Bronchial epithelial cell (primary cell): ENCODE results near the gene VWF. TPM values are rescaled to one million over a fixed set of nuclear protein-coding genes. Genes with fewer than 3 reads are reported as not detected.
"Not testable (repeated sequence)": the region's sequence is repeated elsewhere in the genome, so short reads cannot be mapped to it uniquely, and the experiment has no call there.

Experiments used
- DNase-seq: peaks from one replicate; pipeline ENCODE4 v3.0.0-alpha.2; 2010; ENCODE audit warnings: low read depth
- FAIRE-seq: peaks from 2 replicates; lab custom pipeline; 2011; peaks lifted over from hg19 to GRCh38; lab: Jason Lieb, UNC
- H3K27me3 ChIP-seq: 2 replicates; pipeline ENCODE4 v1.5.1; 2011; ENCODE audit warnings: low read length; ENCODE audit not compliant: control insufficient read depth, insufficient read depth
- H3K36me3 ChIP-seq: 2 replicates; pipeline ENCODE4 v1.5.1; 2011; ENCODE audit warnings: low read length; ENCODE audit not compliant: control insufficient read depth, insufficient read depth
- H3K4me3 ChIP-seq: 2 replicates; pipeline ENCODE4 v1.5.1; 2011; ENCODE audit warnings: mild to moderate bottlenecking, low read depth, low read length, control low read depth
- total RNA-seq: library from RNA; depleted of rRNA; stranded (reverse); fragments of >200 nt; gene quantifications from 2 replicates; pipeline ENCODE4 v1.2.1, GENCODE V29; 2014
- TF ChIP-seq, protein P1 (sequence below): IDR thresholded peaks from 2 replicates; pipeline ENCODE4 v1.5.1; 2011; ENCODE audit warnings: mild to moderate bottlenecking, moderate library complexity, low read length, control low read depth, inconsistent platforms; ENCODE audit not compliant: insufficient read depth, severe bottlenecking

Gene VWF
- total RNA-seq, 1 donor from 2014 or later = 0.26 TPM

DNA sequence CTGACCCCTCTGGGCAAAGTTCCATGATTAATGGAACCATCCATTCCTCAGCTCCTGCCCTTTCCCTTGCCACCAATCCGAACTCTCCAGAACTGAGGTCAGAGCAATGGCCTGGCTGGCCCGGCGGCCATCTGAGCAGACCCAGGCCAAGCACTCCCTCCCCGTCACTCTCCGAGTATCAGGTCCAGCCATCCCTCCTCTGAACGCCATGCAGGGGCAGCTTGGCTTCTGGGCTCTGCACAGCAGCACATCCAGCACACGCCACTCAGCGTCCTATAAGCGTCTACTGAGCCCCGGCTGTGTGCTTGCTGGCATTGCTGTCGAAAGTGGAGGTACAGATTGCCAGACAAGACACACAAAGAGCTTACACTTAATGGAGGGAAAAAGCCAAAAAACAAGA is 34.3 kb upstream of the VWF start:
- Histone ChIP-seq H3K4me3 (no peak overlapping the region), H3K27me3 (peaks cover 4% of the 10 kb centered on the region), H3K36me3 (no peaks in the 10 kb centered on the region)
- no peak for DNase-seq
- TF ChIP-seq, protein P1, sequence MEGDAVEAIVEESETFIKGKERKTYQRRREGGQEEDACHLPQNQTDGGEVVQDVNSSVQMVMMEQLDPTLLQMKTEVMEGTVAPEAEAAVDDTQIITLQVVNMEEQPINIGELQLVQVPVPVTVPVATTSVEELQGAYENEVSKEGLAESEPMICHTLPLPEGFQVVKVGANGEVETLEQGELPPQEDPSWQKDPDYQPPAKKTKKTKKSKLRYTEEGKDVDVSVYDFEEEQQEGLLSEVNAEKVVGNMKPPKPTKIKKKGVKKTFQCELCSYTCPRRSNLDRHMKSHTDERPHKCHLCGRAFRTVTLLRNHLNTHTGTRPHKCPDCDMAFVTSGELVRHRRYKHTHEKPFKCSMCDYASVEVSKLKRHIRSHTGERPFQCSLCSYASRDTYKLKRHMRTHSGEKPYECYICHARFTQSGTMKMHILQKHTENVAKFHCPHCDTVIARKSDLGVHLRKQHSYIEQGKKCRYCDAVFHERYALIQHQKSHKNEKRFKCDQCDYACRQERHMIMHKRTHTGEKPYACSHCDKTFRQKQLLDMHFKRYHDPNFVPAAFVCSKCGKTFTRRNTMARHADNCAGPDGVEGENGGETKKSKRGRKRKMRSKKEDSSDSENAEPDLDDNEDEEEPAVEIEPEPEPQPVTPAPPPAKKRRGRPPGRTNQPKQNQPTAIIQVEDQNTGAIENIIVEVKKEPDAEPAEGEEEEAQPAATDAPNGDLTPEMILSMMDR = no peak
- FAIRE-seq = no peak

DNA sequence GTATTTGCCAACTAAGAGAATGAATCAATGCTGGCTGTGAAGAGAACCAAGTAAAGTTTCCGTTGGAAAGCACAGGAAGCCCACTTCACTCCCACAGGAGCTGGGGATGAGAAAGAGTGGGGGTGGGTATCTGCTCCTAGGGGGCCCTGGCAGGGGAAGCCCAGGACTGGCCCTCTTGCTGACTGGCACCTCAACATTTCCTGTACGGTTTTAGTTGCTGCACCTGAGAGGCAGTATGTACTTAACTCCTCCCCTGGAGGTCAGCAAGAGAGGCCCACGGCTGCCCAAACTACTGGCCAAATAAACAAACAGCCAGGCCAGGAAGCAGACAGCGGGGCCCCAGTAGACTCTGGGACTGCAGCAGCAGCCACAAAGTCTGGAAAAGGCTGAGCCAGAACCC is 33.8 kb upstream of the VWF start:
- DNase-seq (no peak), FAIRE-seq (no peak)
- TF ChIP-seq, protein P1 = no peak
- Histone ChIP-seq H3K27me3 (peaks cover 4% of the 10 kb centered on the region), H3K36me3 (no peaks in the 10 kb centered on the region), H3K4me3 (no peak overlapping the region)

DNA sequence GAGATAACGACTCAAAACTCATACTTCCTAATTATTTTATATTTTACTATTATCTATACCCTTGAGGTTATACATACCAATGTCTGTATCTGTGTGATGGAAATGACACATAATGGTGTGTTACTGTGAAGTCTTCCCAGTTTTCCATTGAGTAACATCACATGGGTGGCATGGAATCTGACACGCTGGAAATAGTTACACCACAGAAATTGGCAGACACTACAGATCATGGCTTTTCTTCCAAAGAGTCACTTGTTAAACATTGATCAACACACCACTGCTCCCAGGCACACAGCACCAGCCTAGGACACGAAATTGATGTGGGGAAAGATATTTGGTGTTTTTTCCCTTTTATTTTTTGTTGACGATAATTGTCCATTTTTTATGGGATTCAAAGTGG is 33.0 kb upstream of the VWF start:
- TF ChIP-seq, protein P1 = no peak

DNA sequence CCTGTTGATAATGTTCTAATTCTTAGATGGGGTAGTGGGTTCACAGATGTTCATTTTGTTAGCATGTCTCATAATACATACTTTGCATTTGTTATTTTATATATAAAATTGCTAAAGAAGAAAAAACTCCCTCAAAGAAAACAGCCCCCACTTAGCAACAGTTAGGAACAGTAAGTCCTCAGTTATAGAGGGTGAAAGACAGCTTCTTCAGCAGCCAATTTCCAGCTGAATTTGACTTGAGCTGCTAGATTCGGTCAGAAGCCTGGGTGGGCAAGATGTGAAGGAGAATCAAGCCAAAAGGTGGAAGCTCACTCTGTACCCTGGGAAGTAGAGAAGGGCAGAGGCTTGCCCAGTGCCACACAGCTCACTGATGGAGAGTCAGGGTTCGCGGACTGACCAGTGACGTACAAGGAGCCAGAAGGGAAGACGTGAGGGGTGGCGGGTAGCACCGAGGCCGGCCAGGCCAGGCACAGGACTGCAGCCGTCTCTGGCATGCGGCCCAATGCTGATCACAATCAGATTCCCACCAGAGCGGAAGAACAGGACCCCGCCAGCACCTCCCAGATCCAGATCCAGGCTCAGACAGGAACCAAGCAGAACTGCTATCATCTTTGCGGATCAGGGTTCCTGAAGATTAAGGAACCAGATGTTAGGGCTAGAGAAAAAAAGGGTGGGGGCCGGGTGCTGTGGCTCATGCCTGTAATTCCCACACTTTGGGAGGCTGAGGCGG is 30.4 kb upstream of the VWF start:
- FAIRE-seq (no peak), DNase-seq (no peak)
- TF ChIP-seq, protein P1 = no peak
- Histone ChIP-seq H3K27me3 (no peaks in the 10 kb centered on the region), H3K4me3 (no peak overlapping the region), H3K36me3 (no peaks in the 10 kb centered on the region)

More for the DNA sequence above, 33.0 kb upstream of the VWF start:
- no peak overlapping the region for H3K4me3 ChIP-seq
- DNase-seq = no peak
- no peaks in the 10 kb centered on the region for H3K36me3 ChIP-seq
- peaks cover 4% of the 10 kb centered on the region for H3K27me3 ChIP-seq
- no peak for FAIRE-seq

DNA sequence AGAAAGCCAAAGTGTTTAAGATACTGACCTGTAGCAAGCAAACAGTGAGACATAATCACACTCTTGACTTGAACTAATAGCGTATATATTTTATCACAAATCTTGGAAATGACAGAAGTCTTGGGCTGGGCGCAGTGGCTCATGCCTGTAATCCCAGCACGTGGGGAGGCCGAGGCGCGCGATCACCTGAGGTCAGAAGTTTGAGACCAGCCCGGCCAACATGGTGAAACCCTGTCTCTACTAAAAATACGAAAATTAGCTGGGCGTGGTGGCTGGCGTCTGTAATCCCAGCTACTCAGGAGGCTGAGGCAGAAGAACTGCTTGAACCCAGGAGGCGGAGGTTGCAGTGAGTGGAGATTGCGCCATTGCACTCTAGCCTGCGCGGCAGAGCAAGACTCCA is 24.3 kb upstream of the VWF start:
- H3K27me3 ChIP-seq, FAIRE-seq, H3K36me3 ChIP-seq, H3K4me3 ChIP-seq, DNase-seq: not testable (repeated sequence)

DNA sequence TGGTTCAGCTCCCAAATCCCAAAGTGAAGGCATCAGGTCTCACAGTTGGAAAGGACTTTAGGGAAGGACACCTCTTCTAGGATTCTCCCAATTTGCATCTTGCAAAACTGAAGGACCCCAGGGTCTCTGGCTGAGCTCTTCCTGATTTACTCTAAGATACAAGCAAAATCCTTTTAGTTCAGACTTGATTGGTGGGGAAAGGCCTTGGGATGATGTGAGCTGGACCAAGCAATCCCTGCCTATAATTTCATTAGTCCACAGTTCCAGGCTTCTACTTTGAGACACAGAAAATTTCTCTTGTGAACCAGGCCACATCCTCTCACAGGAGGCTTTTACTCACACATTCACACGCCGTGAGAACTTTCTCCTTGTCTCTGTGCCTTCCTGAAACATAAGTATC is 23.6 kb upstream of the VWF start:
- TF ChIP-seq, protein P1 = no peak
- Histone ChIP-seq H3K4me3 (no peak overlapping the region), H3K27me3 (no peaks in the 10 kb centered on the region), H3K36me3 (no peaks in the 10 kb centered on the region)
- DNase-seq = no peak
- FAIRE-seq = no peak
